ENCODE measurements around the gene DISC1. TPM values are rescaled to one million over a fixed set of nuclear protein-coding genes. Genes with fewer than 3 reads are reported as not detected.

DISC1 gene
- total RNA-seq, 3 donors from 2014 or later: 4.8 to 11.3 (median 8.9) TPM

GRCh38 chr1:231985296-231986023, 358.9 kb downstream of the DISC1 start:
- H3K4me3 ChIP-seq: no peak overlapping the region
- intact Hi-C loops (cut with DNase I, micrococcal nuclease): no loop called here
- DNase-seq (no peak), ATAC-seq (no peak)
- no peaks in the 10 kb centered on the region for H3K36me3 ChIP-seq (ENCODE audit: low read depth)
- no peaks in the 10 kb centered on the region for H3K9me3 ChIP-seq
- TF ChIP-seq CTCF (IDR thresholded peaks at IDR 0.05): no peak
- H3K4me1 ChIP-seq (ENCODE audit: low read depth): no peaks in the 10 kb centered on the region

- H3K4me3 ChIP-seq: no peak overlapping the region
- no peak for ATAC-seq
- no peaks in the 10 kb centered on the region for H3K36me3 ChIP-seq (ENCODE audit: low read depth)
- TF ChIP-seq CTCF (IDR thresholded peaks at IDR 0.05): no peak
- H3K4me1 ChIP-seq (ENCODE audit: low read depth): no peaks in the 10 kb centered on the region
- H3K9me3 ChIP-seq: no peaks in the 10 kb centered on the region
- intact Hi-C loops (cut with DNase I, micrococcal nuclease): no loop called here
- no peak for DNase-seq
These were observed 360.2 kb downstream of the DISC1 start for GRCh38 chr1:231986631-231987336.

- intact Hi-C loops (cut with DNase I, micrococcal nuclease): no loop called here
- H3K4me3 ChIP-seq: no peak overlapping the region
- no peak for DNase-seq
- no peaks in the 10 kb centered on the region for H3K9me3 ChIP-seq
- no peak for ATAC-seq
- H3K4me1 ChIP-seq (ENCODE audit: low read depth): no peaks in the 10 kb centered on the region
- no peak for TF ChIP-seq CTCF (IDR thresholded peaks at IDR 0.05)
- H3K36me3 ChIP-seq (ENCODE audit: low read depth): no peaks in the 10 kb centered on the region
These were observed 363.8 kb downstream of the DISC1 start for GRCh38 chr1:231990388-231990787.

- Histone ChIP-seq H3K9me3 (no peaks in the 10 kb centered on the region), H3K36me3 (ENCODE audit: low read depth) (no peaks in the 10 kb centered on the region), H3K4me3 (no peak overlapping the region), H3K4me1 (ENCODE audit: low read depth) (no peaks in the 10 kb centered on the region)
- no peak for TF ChIP-seq CTCF (IDR thresholded peaks at IDR 0.05)
- ATAC-seq: no peak
- intact Hi-C loops (cut with DNase I, micrococcal nuclease): no loop called here
- DNase-seq: no peak
These were observed 364.6 kb downstream of the DISC1 start for GRCh38 chr1:231991231-231991630.

GRCh38 chr1:231993968-231994455, 367.4 kb downstream of the DISC1 start:
- Histone ChIP-seq H3K4me1 (ENCODE audit: low read depth) (no peaks in the 10 kb centered on the region), H3K36me3 (ENCODE audit: low read depth) (no peaks in the 10 kb centered on the region), H3K9me3 (no peaks in the 10 kb centered on the region), H3K4me3 (no peak overlapping the region)
- ATAC-seq (peak; percentile 20), DNase-seq (no peak)
- intact Hi-C loops (cut with DNase I, micrococcal nuclease): no loop called here
- TF ChIP-seq CTCF (IDR thresholded peaks at IDR 0.05): no peak
